ENCODE measurements around the gene ZNF793.

DNA sequence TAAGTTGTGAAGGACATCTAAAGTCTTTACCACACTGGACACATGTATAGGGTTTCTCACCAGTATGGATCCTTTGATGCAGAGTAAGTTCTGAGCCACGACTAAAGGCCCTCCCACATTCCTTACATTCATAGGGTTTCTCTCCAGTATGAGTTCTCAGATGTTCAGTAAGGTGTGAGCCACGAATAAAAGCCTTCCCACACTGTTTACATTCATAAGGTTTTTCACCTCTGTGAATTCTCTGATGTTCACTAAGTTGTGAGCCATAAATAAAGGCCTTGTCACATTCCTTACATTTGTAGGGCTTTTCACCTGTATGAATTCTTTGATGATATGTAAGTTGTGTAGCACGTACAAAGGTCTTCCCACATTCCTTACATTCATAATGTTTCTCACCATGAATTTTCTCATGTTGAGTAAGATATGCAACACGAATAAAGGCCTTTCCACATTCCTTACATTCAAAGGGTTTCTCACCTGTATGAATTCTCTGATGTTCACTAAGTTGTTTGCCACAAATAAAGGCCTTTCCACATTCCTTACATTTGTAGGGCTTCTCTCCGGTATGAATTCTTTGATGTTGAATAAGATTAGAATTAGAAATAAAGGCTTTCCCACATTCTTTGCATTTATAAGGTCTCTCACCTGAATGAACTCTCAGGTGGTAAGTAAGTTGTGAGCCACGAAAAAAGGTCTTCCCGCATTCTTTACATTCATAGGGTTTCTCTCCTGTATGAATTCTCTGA is 58.1 kb downstream of the ZNF793 start:
- TF ChIP-seq NFYA (IDR thresholded peaks at IDR 0.05; ENCODE audit: borderline replicate concordance, low read depth, low read length) = no peak
- no peak for TF ChIP-seq SKIL (IDR thresholded peaks at IDR 0.05; ENCODE audit: low read depth, poor library complexity, severe bottlenecking)
- no peak for TF ChIP-seq FOXM1 (IDR thresholded peaks at IDR 0.05; ENCODE audit: low read depth, low read length)
- TF ChIP-seq ELK1 (IDR thresholded peaks at IDR 0.05; ENCODE audit: low read depth, low read length) = no peak
- TF ChIP-seq, protein P1, sequence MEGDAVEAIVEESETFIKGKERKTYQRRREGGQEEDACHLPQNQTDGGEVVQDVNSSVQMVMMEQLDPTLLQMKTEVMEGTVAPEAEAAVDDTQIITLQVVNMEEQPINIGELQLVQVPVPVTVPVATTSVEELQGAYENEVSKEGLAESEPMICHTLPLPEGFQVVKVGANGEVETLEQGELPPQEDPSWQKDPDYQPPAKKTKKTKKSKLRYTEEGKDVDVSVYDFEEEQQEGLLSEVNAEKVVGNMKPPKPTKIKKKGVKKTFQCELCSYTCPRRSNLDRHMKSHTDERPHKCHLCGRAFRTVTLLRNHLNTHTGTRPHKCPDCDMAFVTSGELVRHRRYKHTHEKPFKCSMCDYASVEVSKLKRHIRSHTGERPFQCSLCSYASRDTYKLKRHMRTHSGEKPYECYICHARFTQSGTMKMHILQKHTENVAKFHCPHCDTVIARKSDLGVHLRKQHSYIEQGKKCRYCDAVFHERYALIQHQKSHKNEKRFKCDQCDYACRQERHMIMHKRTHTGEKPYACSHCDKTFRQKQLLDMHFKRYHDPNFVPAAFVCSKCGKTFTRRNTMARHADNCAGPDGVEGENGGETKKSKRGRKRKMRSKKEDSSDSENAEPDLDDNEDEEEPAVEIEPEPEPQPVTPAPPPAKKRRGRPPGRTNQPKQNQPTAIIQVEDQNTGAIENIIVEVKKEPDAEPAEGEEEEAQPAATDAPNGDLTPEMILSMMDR (IDR thresholded peaks at IDR 0.05 in 2 of 3, conservative IDR thresholded peaks at IDR 0.05 in 1 of 3; ENCODE audit: control insufficient read depth in 2 of 3, extremely low read depth in 1 of 3, insufficient read depth in 1 of 3, low read depth in 3 of 3, low read length in 3 of 3) = no peak
- TF ChIP-seq CHD4 (IDR thresholded peaks at IDR 0.05) = no peak
- TF ChIP-seq ZNF384 (IDR thresholded peaks at IDR 0.05; ENCODE audit: borderline replicate concordance, low read depth, low read length) = no peak
- no peak for TF ChIP-seq MTA3 (IDR thresholded peaks at IDR 0.05; ENCODE audit: borderline replicate concordance, low read length)
